ENCODE data around the gene IPMK.

IPMK gene

DNA sequence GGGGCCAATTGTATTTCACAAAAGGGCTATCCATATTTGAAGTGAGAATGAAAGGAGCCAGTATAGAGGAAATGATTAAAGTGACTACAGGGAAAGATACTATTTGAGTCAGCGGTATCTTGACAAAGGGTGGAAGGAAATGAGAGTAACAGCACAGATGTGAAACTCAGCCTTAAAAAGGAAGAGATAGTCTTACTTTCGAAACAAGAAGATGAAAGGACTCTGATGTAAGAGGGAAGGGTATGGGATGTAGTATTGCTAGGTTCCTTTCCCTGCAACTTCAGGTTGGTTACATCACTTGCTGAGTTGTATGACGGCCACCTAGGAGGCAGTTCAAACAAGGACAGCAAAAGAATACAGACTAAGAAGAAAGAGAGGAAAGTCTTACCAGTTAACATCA is 14.9 kb upstream of the IPMK start:
- Histone ChIP-seq H3K4me3 (ENCODE audit: low read depth, low read length) (no peak overlapping the region), H3K27me3 (ENCODE audit: insufficient read depth, low read length) (no peaks in the 10 kb centered on the region), H3K36me3 (ENCODE audit: insufficient read depth, low read length) (peaks cover 8% of the 10 kb centered on the region; the same call in 1 of the 2 replicates), H2AFZ (ENCODE audit: low read length, unreplicated experiment) (no peak overlapping the region), H3K27ac (ENCODE audit: low read depth, low read length) (no peak overlapping the region), H3K79me2 (ENCODE audit: control insufficient read depth, insufficient read depth, low read length, unreplicated experiment) (peaks cover 9% of the 10 kb centered on the region), H3K4me1 (ENCODE audit: control insufficient read depth, insufficient read depth, low read length, unreplicated experiment) (peaks cover 20% of the 10 kb centered on the region)

GRCh38 chr10:58281092-58281752 is 13.5 kb upstream of the IPMK start:
- Histone ChIP-seq H3K27ac (ENCODE audit: low read depth, low read length) (no peak overlapping the region; the same call in 1 of the 2 replicates), H3K79me2 (ENCODE audit: control insufficient read depth, insufficient read depth, low read length, unreplicated experiment) (peaks cover 14% of the 10 kb centered on the region), H2AFZ (ENCODE audit: low read length, unreplicated experiment) (no peak overlapping the region)

DNA sequence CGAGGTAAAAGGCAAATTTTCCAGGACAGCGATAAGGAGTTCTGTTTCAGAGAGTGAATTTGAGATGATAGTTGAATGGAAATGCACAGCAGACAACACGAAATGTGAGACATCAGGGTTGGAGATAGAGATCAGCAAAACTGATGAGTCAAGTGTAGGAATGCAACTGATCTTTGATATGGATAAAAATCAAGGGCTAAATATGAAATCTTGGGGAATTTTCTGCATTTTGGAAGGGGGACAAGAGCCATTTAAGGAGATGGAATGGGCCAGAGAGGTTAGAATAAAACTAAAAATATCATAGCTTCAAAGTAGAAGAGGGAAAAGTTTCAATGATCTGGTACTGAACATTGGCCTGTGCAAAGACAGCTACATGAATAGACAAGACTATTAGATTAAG is 12.8 kb upstream of the IPMK start:
- Histone ChIP-seq H3K4me1 (ENCODE audit: control insufficient read depth, insufficient read depth, low read length, unreplicated experiment) (peaks cover 25% of the 10 kb centered on the region), H3K36me3 (ENCODE audit: insufficient read depth, low read length) (peaks cover 8% of the 10 kb centered on the region; the same call in 1 of the 2 replicates), H3K4me3 (ENCODE audit: low read depth, low read length) (no peak overlapping the region), H2AFZ (ENCODE audit: low read length, unreplicated experiment) (no peak overlapping the region), H3K27ac (ENCODE audit: low read depth, low read length) (no peak overlapping the region), H3K27me3 (ENCODE audit: insufficient read depth, low read length) (no peaks in the 10 kb centered on the region), H3K79me2 (ENCODE audit: control insufficient read depth, insufficient read depth, low read length, unreplicated experiment) (peaks cover 14% of the 10 kb centered on the region)

More at GRCh38 chr10:58281092-58281752, 13.5 kb upstream of the IPMK start:
- Histone ChIP-seq H3K4me1 (ENCODE audit: control insufficient read depth, insufficient read depth, low read length, unreplicated experiment) (peaks cover 20% of the 10 kb centered on the region), H3K4me3 (ENCODE audit: low read depth, low read length) (no peak overlapping the region), H3K27me3 (ENCODE audit: insufficient read depth, low read length) (no peaks in the 10 kb centered on the region), H3K36me3 (ENCODE audit: insufficient read depth, low read length) (peaks cover 8% of the 10 kb centered on the region; the same call in 1 of the 2 replicates)

DNA sequence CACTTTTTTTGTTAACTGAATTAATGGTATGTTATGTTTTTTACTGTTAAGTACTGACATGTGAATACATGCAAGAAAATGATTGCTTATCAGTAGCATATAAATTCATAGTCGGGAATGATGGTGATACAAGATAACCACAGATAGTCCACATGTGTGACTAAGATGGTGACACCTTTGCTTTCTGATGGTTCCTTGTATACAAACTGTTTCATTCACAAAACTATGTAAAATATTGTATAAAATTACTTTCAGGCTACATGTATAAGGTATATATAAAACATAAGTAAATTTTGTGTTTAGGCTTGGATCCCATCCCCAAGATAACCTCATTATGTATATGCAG is 11.2 kb upstream of the IPMK start:
- Histone ChIP-seq H3K27me3 (ENCODE audit: insufficient read depth, low read length) (no peaks in the 10 kb centered on the region), H3K27ac (ENCODE audit: low read depth, low read length) (no peak overlapping the region), H3K36me3 (ENCODE audit: insufficient read depth, low read length) (peaks cover 8% of the 10 kb centered on the region; the same call in 1 of the 2 replicates), H3K4me3 (ENCODE audit: low read depth, low read length) (no peak overlapping the region), H2AFZ (ENCODE audit: low read length, unreplicated experiment) (no peak overlapping the region), H3K4me1 (ENCODE audit: control insufficient read depth, insufficient read depth, low read length, unreplicated experiment) (peaks cover 38% of the 10 kb centered on the region), H3K79me2 (ENCODE audit: control insufficient read depth, insufficient read depth, low read length, unreplicated experiment) (peaks cover 25% of the 10 kb centered on the region)

DNA sequence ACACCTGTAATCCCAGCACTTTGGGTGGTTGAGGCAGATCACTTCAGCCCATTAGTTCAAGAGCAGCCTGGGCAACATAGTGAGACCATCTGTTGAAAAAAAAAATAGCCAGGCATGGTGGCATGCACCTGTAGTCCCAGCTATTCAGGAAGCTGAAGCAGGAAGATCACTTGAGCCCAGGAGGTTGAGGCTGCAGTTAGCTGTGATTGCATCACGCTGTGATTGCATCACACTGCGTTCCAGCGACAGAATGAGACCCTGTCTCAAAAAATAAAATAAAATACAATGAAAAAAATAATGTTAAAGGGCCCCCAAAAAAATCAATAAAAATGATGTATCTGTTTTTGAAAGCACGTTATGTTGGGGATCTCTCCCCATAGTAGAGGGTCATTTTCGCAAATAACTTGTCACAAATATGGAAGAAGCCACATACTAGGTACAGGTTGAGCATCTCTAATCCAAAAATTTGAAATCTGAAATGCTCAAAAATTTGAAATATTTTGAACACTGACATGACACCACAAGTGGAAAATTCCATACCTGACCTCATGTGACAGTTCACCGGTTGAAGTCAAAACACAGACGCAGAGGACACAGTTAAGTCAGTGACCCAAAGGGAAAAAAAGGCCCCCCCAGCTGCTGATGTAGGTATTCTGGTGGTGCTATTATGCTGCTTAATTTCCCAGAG is 10.7 kb upstream of the IPMK start:
- H3K27me3 ChIP-seq (ENCODE audit: insufficient read depth, low read length): no peaks in the 10 kb centered on the region
- H3K27ac ChIP-seq (ENCODE audit: low read depth, low read length): no peak overlapping the region
- no peak overlapping the region for H3K4me3 ChIP-seq (ENCODE audit: low read depth, low read length)
- H2AFZ ChIP-seq (ENCODE audit: low read length, unreplicated experiment): no peak overlapping the region
- peaks cover 28% of the 10 kb centered on the region for H3K79me2 ChIP-seq (ENCODE audit: control insufficient read depth, insufficient read depth, low read length, unreplicated experiment)
- peaks cover 43% of the 10 kb centered on the region for H3K4me1 ChIP-seq (ENCODE audit: control insufficient read depth, insufficient read depth, low read length, unreplicated experiment)
- peaks cover 8% of the 10 kb centered on the region; the same call in 1 of the 2 replicates for H3K36me3 ChIP-seq (ENCODE audit: insufficient read depth, low read length)

DNA sequence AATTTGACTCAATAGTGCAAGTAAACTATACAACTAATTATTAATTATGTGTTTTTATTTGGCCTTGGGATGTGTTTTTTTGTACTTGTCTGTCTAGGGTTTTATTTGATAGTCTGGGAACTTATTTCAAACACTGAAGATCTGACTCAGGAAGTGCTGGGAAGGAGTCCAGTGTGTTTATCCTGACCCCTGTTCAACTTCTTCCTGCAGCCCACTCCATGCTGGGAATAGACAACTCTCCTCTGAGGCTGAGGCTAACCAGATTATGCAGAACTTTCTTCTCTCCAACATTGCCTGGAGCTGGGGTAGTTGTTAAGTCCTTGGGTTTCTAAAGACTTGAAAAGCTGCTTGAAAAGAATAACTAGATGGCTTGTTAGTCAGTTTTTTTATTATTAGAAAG is 8.2 kb upstream of the IPMK start:
- H3K36me3 ChIP-seq (ENCODE audit: insufficient read depth, low read length): peaks cover 5% of the 10 kb centered on the region; the same call in 1 of the 2 replicates
- H3K27me3 ChIP-seq (ENCODE audit: insufficient read depth, low read length): no peaks in the 10 kb centered on the region
- peaks cover 42% of the 10 kb centered on the region for H3K4me1 ChIP-seq (ENCODE audit: control insufficient read depth, insufficient read depth, low read length, unreplicated experiment)
- peak overlapping the region; percentile 11; the same call in 1 of the 2 replicates for H3K27ac ChIP-seq (ENCODE audit: low read depth, low read length)
- H3K4me3 ChIP-seq (ENCODE audit: low read depth, low read length): no peak overlapping the region
- no peak overlapping the region for H2AFZ ChIP-seq (ENCODE audit: low read length, unreplicated experiment)
- H3K79me2 ChIP-seq (ENCODE audit: control insufficient read depth, insufficient read depth, low read length, unreplicated experiment): peaks cover 46% of the 10 kb centered on the region

- Histone ChIP-seq H3K79me2 (ENCODE audit: control insufficient read depth, insufficient read depth, low read length, unreplicated experiment) (peaks cover 50% of the 10 kb centered on the region), H3K27me3 (ENCODE audit: insufficient read depth, low read length) (no peaks in the 10 kb centered on the region), H2AFZ (ENCODE audit: low read length, unreplicated experiment) (no peak overlapping the region), H3K27ac (ENCODE audit: low read depth, low read length) (peak overlapping the region; percentile 11), H3K36me3 (ENCODE audit: insufficient read depth, low read length) (peaks cover 5% of the 10 kb centered on the region; the same call in 1 of the 2 replicates), H3K4me1 (ENCODE audit: control insufficient read depth, insufficient read depth, low read length, unreplicated experiment) (peaks cover 41% of the 10 kb centered on the region), H3K4me3 (ENCODE audit: low read depth, low read length) (no peak overlapping the region)
Observed at GRCh38 chr10:58275261-58275660, 7.6 kb upstream of the IPMK start.

- Histone ChIP-seq H3K4me3 (ENCODE audit: low read depth, low read length) (peak overlapping the region; percentile 90), H3K4me1 (ENCODE audit: control insufficient read depth, insufficient read depth, low read length, unreplicated experiment) (peaks cover 32% of the 10 kb centered on the region), H3K36me3 (ENCODE audit: insufficient read depth, low read length) (no peaks in the 10 kb centered on the region), H3K27ac (ENCODE audit: low read depth, low read length) (peak overlapping the region; percentile 86), H2AFZ (ENCODE audit: low read length, unreplicated experiment) (peak overlapping the region; percentile 85), H3K79me2 (ENCODE audit: control insufficient read depth, insufficient read depth, low read length, unreplicated experiment) (peaks cover 67% of the 10 kb centered on the region), H3K27me3 (ENCODE audit: insufficient read depth, low read length) (no peaks in the 10 kb centered on the region)
Observed at GRCh38 chr10:58269782-58270290, 2.1 kb upstream of the IPMK start.

DNA sequence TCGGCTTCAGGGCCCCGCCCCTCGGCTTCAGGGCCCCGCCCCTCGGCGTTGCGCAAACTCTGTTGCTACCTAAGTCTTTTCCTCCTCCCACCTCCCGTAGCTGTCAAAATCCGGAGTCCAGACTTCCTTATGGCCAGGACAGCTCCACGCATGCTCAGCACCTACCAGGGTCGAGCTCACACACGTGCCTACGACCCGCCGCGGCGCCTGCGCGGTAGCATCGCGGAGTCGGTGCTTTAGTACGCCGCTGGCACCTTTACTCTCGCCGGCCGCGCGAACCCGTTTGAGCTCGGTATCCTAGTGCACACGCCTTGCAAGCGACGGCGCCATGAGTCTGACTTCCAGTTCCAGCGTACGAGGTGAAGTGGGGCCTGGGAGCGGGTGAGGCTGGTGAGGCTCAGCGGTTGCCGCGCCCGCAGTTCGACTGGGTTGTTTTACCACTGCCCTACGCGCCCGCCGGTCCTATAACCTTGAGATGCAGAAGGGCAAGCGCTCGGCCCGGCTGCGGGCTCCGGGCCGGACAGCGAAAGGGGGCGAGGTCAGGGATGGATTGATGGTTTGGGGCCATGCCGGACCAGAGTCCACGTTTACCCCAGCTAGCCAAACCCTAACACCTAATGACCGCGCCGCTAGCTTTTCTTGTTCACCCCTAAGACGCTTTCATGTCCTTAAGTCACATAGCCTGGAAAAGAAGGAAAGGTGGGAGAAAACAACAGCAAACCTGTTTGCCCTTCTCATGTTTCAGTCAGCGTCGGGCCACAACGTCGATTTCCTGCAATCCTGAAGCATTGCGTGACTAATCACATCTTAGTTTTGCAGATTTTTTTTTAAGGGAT is 1.5 kb upstream of the IPMK start, which contains the start of gene CISD1:
CISD1 (plus strand) TSS at position 217 of the 836 bp plus-strand sequence; CDS start at position 329, 112 bp downstream.
- Histone ChIP-seq H3K4me3 (ENCODE audit: low read depth, low read length) (peak within 1 kb of the TSS; percentile 90), H3K79me2 (ENCODE audit: control insufficient read depth, insufficient read depth, low read length, unreplicated experiment) (peaks cover 68% of the 10 kb centered on the region), H3K27ac (ENCODE audit: low read depth, low read length) (peak within 1 kb of the TSS; percentile 86), H3K36me3 (ENCODE audit: insufficient read depth, low read length) (no peaks in the 10 kb centered on the region), H2AFZ (ENCODE audit: low read length, unreplicated experiment) (peak within 1 kb of the TSS; percentile 85), H3K27me3 (ENCODE audit: insufficient read depth, low read length) (no peaks in the 10 kb centered on the region), H3K4me1 (ENCODE audit: control insufficient read depth, insufficient read depth, low read length, unreplicated experiment) (peaks cover 30% of the 10 kb centered on the region)

DNA sequence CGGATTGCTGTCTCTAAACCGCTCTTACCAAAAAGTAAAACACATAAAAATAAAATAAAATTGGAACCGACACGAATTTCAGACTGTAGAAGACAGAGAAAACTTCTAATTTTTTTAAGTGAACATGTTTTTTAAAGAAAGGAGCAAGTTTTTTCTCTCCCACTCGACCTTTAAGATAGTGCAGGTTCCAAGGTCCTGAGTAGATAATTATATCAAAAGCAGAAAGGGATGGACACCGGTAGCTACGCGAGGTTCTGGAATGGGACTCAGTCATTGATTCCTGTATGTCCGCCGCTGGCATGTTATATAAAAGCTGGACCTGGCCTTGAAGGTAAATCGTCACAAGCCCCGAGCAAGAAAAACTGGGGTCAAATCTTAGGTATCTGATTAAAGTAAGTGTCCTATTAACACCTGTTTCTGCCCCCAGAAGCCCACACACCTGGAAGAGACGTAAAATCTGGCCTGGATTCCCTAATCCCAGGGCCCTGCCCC is 806 bp upstream of the IPMK start:
- Histone ChIP-seq H3K4me3 (ENCODE audit: low read depth, low read length) (peak overlapping the region; percentile 90), H3K27ac (ENCODE audit: low read depth, low read length) (peak overlapping the region; percentile 47), H3K27me3 (ENCODE audit: insufficient read depth, low read length) (no peaks in the 10 kb centered on the region), H2AFZ (ENCODE audit: low read length, unreplicated experiment) (peak overlapping the region; percentile 82), H3K79me2 (ENCODE audit: control insufficient read depth, insufficient read depth, low read length, unreplicated experiment) (peaks cover 73% of the 10 kb centered on the region), H3K4me1 (ENCODE audit: control insufficient read depth, insufficient read depth, low read length, unreplicated experiment) (peaks cover 25% of the 10 kb centered on the region), H3K36me3 (ENCODE audit: insufficient read depth, low read length) (no peaks in the 10 kb centered on the region)

All from ACC112 (cell line).